Femur (tissue), 1 donor: ENCODE data around the gene ZNF397.

Experiments used
- DNase-seq: peaks from one replicate; pipeline ENCODE4 v3.0.0-alpha.2; 2017

The ZNF397 gene

DNA sequence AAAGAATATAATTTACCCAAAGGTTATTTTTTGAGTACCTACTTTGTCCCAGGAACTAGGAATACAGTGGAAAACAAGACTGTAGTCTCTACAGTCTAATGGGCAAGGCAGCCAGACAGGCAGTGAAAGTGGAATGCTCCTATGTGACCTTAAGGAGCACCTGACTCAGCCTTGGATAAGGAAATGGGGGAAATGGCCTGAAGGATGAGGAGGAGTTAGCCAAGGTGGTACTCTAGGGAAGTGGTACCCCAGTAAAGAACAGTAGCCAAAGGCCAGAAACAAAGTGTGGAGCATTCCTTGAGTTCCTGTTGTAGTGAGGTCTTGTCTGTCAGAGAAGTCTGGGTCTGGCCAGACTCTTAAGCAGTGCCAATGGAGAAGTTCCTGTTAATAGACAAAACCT is 6.0 kb downstream of the ZNF397 start:
- no peak for DNase-seq

DNA sequence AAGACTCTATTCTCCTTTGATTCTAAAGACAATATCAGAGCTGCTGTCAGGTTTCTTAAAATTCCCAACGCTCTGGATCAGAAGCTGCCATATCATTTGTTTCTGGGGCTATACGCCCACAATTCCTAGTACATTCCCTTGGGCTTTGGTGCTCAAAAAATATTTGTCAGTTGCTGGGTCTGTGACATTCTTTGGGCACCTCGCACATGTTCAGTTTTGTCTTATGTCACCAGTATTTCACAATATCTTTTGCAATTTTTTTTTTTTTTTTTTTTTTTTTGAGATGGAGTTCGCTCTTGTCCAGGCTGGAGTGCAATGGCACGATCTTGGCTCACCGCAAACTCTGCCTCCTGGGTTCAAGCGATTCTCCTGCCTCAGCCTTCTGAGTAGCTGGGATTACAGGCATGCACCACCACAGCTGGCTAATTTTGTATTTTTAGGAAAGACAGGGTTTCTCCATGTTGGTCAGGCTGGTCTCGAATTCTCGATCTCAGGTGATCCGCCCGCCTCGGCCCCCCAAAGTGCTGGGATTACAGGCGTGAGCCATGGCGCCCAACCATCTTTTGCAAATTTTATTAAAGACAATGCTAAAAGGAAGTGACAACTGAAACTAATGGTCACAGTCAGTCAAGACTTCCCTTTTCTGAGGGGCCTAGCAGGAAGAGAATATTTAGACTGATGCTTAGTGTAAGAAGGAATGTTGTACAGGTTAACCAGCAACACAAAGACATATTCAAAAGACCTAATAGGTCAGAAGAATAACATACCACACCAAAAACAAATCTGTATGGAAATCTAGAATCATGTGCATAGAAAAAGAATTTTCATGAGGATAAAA is 6.8 kb downstream of the ZNF397 start:
- no peak for DNase-seq

DNA sequence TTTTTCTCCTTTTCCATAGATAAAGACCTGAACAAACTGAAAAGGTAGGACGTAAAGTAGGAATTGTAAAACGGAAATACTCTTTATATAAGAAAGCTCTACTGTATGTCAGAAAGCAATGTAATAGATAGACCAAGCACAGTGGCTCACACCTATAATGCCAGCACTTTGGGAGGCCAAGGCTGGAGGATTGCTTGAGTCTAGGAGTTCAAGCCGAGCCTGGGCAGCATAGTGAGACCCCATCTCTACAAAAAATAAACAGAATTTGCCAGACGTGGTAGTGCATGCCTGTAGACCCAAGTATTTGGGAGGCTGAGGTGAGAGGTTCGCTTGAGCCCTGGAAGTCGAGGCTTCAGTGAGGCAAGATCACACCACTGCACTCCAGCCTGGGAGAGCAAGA is 7.6 kb downstream of the ZNF397 start:
- no peak for DNase-seq

DNA sequence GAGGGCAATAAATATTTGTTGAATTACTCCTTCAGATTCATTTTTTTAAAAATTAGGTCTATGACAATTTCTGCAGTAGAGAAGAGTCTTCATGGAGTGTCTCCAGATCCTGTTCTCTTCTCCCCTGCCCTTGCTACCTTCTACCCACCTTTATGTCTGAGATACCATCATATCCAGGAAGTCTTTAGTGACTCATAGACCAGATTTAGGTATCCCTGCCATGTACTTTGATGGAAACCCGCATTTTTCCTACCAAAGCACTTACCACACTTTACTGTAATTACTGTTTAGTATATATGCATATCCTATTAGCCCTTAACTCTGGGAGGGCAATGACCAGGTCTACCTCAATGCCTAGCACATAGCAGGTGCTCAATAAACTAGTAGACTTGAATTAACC is 11.6 kb downstream of the ZNF397 start:
- no peak for DNase-seq

DNA sequence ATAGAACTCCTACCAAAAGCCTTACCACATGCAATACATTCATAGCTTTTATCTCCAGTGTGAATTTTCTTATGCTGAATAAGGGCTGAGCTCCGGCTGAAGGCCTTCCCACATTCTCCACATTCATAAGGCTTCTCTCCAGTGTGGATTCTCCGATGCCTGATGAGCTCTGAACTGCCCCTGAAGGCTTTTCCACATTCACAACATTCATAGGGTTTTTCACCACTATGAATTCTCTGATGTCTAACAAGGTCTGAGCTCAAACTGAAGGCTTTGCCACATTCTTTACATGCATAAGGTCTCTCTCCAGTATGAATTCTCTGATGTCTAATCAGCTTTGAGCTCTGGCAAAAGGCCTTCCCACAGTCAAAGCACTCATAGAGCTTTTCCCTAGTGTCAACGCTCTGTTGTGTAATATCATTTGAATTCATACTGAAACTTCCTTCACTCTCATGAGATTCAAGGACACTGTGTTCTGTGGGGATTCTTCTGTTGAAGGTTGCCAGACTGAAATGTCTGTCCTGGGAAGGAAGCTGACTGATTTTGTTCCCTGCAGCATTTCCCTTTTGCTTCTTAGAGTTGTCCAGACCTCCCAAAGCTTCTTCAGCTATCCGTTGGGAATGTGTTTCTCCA is 12.9 kb downstream of the ZNF397 start:
- no peak for DNase-seq

DNA sequence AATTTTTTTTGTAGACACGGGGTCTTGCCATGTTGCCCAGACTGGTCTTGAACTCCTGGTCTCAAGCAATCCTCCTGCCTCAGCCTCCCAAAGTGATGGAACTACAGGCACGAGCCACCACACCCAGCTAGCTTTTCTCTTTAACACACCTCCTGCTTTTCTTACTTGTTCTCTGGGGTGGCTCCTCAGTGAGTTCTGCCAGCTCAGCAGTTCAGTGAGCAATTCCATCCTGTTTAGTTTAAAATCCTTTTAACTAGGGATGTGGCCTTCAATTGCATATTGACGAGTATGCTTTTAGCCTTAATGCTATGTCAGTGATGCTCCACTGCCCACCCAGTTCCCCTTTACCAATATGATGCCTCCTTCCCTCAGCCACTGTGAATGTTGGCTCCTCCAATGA is 16.1 kb downstream of the ZNF397 start:
- no peak for DNase-seq

DNA sequence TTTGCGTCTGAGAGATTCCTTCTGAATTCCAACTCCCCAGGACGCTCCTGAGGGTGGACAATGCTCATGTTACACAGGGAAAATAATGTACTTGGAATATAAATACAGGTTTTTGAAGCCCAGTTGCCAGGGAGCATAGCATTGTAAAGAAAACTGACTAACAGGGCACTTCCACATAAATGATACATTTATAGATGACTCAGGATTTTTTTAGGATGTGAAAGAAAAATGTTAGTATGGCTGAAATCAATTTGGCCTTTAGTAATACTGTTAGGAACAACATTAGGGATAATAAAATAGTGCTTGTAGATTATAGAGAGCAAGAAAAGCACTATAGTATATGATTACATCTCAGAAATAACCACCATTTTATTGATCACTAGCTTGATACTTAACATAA is 23.6 kb downstream of the ZNF397 start:
- DNase-seq = no peak

DNA sequence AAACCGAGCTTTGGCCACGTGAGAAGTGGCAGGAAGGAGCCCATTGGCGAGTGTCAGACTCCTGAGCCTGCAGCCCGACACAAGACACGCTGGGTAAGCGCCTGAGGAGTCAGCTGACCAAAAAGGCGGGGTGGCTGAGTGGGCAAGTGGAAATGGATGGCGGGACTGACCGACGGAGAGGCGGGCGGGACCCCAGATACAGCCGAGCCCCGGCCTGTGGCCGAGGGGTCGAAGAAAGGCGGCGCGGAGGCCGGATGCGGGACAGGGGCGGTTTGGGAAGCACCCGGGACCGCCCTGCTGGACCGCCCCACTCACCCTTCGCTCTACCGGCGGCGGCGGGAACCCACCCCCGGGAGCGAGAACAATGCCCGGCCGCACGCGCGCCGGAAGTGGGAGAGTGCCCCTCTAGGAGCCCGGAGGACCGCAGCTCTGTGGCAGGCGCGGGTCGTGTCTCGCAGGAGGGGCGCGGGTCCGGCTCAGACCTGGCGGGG is 26.4 kb downstream of the ZNF397 start:
- peak; percentile 90 for DNase-seq

DNA sequence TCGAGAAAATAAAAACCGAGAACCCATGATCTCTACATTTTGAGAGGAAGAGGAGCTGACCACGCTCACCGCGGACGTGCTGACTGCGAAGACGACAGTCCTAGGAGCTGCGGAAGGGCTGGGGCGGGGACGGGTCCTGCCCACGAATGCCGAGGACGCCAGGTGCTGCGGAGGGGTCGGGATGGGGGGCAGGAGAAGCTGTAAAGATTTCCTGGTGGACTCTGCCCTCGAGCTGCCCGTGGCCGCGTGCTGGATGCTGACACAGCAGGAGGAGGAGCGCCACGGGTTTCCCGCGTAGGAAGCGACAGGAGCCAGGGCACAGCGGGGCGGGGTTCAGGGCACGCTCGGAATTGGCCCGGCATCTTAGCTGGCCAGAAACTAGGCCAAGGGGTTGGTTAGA is 27.0 kb downstream of the ZNF397 start:
- peak; percentile 29 for DNase-seq

DNA sequence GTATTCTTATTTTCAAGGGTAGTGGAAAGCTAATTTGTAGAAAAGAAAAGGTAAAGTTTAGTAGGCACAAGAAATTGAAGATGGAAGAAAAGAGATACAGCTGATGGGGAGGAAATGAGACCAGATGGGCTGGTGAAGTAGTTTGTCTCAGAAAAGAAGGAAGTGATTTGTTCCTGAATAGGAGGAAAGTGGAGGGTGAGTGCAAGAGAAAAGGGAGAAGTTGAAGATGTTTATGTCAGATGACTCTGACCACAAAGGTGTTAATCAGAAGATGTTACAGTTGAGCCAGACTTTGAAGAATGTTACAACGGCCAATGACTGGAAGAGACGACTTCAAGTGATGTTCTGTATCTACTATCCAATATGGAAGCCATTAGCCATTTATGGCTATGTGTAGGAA is 28.0 kb downstream of the ZNF397 start:
- DNase-seq = no peak

DNA sequence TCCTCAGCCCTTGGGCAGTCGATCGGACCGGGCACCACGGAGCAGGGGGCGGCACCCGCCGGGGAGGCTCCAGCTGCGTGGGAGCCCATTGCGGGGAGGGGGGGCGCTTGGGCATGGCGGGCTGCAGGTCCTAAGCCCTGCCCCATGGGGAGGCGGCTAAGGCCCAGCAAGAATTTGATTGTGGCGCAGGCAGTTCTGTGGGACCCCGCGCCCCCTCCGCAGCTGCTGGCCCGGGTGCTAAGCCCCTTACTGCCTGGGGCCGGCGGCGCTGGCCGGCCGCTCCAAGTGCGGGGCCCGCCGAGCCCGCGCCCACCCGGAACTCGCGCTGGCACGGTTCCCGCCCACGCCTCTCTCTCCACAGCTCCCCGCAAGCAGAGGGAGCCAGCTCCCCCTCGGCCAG is 30.8 kb downstream of the ZNF397 start:
- DNase-seq = no peak

DNA sequence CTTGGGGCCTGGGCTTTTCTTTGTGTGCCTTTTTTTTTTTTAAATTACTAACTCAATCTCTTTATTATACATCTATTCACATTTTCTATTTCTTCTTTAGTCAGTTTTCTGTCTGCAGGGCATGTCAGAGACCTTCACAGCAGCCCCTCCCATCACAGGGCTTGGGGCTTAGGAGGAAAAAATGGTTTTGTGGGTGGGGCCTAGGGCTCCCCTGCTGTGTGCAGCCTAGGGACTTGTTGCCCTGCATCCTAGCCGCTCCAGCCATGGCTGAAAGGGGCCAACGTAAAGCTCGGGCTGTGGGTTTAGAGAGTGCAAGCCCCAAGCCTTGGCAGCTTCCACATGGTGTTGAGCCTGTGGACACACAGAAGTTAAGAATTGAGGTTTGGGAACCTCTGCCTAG is 35.4 kb downstream of the ZNF397 start:
- DNase-seq = no peak

DNA sequence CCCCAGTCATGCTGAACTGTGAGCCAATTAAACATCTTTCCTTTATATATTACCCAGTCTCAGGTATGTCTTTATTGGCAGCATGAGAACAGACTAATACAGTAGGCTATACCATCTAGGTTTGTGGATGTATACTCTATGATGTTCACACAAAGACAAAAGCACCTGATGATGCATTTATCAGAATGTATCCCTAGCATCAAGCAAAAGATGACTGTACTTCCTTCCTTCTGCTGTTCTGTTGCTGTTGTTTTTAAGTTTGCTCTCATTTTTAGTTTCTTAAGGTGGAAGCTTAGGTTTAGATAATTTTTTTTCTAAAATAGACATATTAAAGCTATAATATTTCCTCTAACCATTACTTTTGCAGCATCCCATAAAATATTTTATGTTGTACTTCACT is 36.8 kb downstream of the ZNF397 start:
- DNase-seq = no peak

DNA sequence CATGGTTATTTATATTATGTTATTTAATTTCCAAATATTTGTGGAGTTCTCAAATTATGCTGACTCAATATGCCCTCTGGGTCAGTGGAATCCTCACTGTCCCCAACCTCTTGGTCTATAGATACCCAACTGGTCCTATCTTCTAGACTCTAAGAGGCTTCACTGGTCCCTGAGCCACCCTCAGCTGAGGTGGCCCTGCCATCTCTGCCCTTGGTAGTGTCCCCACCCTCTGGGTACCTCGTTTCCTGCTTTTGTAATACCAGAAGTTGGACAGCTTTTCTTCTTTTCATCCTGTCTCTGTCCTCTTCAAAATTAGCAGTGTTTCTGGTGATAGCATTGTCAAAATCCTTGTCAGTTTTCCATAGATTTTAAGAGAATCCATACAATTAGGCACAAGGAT is 37.3 kb downstream of the ZNF397 start:
- no peak for DNase-seq

DNA sequence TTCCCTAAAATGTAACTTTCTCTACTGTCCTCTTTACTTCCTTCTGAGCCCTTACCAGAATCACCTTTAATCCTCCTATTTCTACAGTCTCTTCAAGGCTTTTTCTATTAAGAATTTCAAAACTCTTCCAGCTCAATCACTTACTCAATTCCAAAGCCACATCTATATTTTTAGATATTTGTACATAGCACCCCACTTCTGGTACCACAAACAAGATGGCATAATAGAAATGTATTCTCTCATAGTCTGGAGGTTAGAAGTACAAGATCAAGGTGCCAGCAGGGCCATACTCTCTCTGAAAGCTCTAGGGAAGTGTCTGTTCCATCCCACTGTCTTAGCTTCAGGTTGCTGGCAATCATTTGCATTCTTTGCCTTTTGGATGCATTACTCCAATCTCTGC is 38.1 kb downstream of the ZNF397 start:
- DNase-seq = no peak

DNA sequence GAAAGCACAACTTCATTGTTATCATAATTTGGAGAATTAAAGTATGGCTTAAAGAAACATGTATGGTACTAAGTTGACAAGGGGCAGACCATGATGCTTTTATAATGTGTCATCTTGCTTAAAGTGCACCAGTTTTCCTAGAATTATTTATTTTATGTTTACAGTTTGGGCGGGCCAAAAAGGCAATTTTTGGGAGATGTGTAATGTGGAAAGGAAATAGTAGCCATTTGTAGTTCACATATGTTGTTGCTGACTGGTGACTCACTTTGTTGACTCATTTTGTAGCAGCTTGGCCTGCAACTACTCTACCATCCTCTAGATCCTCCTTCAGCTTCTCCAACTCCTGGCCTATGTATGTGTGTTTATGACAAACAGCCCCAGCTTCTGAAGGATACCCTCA is 41.5 kb downstream of the ZNF397 start:
- DNase-seq = no peak

DNA sequence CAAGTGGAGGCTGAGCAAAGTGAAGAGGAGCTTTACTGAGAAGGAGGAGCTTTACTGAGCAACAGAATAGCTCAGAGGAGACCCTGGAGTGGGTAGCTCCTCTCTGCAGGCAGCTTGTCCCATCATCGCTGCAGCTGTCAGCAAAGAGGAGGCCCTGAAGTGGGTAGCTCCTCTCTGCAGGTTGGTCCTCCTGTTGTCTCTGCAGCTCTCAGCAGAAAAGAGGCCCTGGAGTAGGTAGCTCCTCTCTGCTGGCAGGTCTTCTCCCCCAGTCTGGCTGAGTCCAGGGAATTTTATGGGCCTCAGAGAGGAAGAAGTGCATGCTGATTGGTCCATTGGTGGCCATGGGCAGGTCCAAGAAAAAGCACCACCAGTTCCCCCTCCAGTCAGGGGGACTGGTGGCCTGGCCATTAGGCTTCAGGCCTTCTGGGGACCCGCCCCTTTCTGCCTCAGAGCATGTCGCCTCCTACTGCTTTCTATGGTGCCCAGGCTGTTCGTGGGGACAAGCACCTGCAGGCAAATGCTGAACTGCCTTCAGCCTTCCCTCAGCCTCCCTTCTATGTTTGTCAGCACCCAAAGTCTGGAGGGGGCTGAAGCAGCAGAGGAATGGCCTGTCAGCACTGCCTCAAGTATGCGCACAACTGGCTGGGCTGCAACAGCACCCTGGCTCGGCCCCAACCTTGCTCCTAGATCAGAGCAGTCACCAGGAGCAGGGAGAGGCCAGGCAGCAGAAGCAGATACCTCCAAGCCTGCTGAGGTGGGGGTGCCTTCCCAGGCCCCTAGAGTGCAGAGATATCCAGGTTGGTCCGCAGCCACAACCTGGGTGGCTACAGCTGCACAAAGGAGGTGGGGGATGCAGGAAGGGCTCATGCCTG is 43.3 kb downstream of the ZNF397 start:
- DNase-seq = no peak

DNA sequence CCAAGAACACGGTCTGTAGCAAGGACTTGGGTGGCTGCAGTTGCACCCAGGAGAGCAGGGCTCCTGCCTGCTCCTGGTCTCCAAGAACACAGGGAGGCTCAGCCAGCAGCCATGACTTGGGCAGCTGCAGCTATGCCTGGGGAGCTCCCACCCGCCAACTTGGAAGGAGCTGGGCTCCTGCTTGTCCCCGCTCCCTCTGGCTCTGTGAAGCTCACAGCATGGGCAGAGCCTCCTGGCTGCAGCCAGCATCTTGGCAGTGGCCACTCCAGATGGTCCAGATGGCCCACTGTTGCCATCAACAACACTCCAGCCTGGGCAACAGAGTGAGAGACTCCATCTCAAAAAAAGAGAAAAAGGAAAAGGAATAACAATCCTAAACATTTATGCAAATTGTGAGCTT is 44.0 kb downstream of the ZNF397 start:
- DNase-seq = no peak

DNA sequence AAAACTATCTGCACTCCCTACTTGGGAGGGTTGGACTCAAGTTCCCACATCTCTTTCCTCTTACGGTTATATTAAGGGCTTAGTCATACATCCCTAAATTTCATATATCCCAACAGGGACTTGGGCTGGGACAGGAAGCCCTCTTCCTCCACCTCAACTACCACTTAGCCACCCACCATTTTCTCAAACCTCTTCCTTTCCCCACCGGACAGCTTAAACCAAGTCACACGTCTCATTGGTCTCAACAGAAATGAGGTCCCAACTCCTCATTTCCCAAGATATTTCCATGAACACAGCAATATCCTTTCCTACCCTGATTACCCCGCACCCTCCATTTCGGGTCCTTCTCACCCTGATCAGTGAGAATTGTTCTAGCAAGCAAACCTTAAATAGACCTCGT is 48.5 kb downstream of the ZNF397 start:
- DNase-seq = no peak

DNA sequence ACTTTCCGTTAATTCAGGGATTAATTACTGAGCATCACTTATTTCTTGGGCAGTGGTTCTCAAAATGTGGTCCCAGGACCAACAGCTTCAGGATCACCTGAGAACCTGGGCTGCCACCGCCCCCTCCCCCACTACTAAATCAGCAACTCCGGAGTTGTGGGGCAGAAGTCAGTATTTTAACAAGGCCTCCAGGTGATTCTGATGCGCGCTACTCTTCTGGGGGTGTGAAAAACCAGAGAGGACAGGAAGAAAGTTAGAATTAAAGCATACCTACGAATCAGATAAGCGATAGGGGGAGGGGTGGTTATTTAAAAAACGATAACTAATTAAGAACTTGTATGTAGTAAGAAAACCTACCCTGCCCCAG is 48.9 kb downstream of the ZNF397 start:
- DNase-seq = no peak

DNA sequence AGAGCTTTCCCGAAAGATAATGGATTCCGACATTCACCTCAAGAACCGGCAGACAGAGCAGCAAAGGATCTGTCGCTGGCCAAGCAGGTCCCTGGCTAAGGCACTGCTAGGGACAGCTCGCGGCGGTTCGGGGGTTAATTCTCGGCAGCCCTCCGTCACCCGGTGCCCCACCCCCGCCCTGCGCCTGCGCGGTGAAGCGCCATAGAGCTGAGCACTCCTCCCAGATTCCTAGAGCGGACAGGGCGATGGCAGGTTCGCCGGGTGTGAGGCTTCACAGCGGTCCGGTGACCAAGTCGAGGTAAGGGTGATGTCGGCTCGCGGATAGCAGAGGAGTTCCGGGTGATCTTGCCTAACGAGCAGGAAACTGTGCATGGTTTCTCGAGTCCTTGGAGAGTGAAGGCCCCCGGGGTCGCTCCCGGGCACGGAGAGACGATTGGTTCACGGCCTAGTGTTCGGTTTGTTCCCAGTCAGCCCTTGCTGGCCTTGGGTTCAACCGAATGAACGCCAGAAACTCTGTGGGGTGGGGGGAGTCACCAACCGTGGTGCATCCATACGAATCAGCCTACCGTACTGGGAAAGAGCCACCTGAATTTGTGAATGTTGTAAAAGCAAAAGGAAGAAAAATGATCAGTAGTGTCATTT is 49.4 kb downstream of the ZNF397 start, which contains the start of gene ZSCAN30:
Gene ZSCAN30 (minus strand): TSS at position 136 of the 642 bp plus-strand sequence. CDS start 25,877 bp downstream, outside the sequence.
- peak; percentile 98 for DNase-seq

DNA sequence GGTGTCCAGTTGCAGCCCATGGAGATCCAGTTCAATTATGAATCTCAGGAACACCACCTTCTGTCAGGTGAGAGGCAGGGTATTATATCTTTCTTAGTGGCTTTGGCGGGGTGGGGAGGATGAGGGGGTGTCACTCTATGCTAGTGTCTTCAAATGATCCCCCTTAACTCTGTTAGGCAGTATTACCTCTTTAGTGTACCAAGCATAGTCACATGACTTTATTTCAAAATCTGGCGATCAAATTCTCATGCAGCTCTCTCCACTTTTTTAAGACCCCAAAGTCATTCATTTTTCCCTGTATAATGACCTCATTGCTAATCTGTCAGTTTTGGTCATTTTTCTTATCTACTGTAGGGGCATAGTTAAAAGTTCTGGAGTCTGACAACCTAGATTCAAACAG is 50.3 kb downstream of the ZNF397 start:
- no peak for DNase-seq

DNA sequence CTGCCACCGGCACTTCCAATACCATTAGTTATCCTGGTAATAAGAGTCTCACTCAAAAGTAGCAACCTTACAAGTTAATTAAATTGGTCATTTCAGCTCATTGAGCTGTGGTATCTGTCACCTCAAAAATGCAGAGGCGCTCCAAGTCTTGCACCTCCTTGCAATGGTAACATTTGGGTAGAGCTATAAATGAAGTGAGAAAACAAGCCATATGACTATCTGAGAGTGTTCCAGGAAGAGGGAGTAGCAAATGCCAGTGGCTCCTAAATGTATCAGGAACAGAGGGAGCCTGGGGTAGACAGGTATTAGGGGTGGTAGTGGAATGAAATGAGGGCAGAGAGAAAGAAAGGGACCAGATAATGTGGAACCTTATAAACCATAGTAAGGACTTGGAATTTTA is 55.2 kb downstream of the ZNF397 start:
- no peak for DNase-seq
